ENCODE measurements around the gene MPIG6B.

MPIG6B gene

DNA sequence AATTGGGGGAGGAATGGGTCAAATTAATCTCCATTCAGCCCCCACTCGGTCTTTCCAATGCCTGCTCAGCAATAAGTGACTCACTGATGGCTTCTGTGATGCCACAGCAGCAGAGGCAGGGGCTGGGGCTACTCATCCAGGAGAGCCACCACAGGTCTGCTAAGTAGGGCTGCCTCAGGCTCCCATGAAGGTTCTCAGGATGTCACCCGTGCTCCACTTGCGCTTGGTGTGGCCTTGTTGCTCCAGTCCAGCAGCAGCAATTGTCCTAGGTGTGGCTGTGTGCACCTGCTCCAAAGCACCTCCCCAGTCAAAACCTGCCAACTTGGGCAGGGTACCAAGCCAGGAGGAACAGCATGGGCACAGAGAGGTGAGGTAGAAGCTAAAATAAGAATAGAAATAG, 1.0 kb upstream of the MPIG6B start:
- DNase-seq = no peak

DNA sequence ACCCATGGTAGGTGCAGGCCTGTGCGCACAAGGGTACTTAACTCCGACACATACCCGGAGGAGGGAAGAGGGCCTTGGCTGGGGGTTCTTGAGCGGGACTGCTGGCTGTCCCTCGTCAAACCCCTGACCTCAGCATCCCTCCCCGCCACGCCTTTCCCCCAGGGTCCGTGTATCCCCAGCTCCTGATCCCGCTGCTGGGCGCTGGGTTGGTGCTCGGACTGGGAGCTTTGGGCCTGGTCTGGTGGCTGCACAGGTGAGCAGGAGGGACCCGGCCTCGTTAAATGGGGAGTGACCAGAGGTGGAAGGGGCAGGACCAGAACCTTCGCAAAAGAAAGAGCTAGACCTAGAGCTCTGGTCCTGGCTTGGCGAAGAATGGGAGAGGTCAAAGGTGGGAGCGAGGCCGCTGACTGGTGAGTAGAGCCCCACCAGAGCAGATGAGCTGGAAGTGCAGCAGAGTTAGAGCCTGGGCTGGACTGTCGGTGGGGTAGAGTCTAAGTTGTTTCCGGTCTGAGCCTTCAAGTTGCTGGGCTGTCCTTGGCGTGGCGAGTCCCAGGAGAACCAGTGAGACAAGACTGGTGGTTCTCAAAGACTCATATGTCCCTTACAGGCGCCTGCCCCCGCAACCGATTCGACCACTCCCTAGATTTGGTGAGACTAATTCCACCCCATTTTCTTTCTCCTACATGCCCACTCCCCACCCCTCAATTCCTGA, 963 bp downstream of the MPIG6B start:
- DNase-seq = no peak

- no peak for DNase-seq
Observed at GRCh38 chr6:31725502-31726350, 2.6 kb downstream of the MPIG6B start.

DNA sequence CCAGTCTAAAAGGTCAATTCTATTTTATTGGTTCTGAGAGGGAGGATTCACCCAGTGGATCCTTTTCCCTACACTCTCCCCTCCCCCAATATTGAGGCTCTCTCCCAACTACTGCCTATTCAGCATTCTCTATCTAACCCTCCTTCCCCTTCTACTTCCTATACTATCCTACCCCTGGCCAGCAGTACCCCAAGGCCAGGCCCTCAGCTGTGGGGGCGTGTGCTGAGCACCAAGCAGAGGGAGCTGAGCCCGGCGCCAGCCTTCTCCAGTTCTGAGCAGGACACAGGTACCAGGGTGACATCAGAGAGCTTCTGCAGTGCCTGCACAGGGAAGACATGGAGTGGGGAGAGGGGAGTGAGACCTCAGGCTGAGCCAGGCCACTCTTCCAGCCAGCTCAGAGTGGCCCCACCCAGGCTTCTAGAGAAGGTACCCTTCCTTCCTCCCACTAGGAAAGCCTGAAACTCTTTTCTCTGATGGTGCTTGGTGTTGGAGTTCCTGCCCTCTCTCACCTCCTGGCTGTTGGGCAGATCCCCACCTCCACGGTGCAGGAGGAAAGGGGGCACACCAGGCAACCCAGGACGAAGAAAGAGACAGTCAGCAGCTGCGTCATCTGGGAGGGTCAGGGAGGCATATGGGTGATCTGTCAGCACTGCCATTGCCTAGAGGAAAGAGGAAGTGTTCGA, 4.0 kb downstream of the MPIG6B start:
- DNase-seq = no peak

- DNase-seq = no peak
Observed at GRCh38 chr6:31727717-31728671, 4.8 kb downstream of the MPIG6B start.

- DNase-seq = no peak
Observed at GRCh38 chr6:31728767-31729514, 5.8 kb downstream of the MPIG6B start, which contains the start of gene DDAH2. Gene DDAH2 (minus strand): TSS chr6:31729299. CDS start chr6:31729161, 138 bp downstream.

DNA sequence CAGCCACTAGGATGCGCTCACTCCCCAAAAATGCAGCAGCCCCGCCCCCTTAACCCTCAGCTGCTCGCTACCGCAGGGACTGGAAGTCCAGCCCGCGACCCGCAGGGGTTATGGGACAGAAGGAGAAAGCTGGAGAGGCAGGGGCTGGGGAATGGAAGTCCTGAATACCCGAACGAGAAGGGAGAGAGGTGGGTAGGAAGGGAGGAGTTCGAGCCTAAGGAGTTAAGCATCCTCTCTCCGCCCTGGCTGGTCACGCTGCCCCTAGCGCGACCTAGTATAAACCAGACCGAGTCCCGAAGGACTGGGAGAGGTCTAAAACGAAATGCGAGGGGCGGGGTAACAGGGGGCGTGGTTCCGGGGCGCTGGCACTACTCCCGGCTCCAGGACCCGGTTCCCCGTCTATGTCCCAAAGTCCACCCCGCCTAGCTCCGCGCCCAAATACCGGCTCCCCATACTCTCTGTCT, 6.4 kb downstream of the MPIG6B start:
- DNase-seq = peak; percentile 62 to 79

DNA sequence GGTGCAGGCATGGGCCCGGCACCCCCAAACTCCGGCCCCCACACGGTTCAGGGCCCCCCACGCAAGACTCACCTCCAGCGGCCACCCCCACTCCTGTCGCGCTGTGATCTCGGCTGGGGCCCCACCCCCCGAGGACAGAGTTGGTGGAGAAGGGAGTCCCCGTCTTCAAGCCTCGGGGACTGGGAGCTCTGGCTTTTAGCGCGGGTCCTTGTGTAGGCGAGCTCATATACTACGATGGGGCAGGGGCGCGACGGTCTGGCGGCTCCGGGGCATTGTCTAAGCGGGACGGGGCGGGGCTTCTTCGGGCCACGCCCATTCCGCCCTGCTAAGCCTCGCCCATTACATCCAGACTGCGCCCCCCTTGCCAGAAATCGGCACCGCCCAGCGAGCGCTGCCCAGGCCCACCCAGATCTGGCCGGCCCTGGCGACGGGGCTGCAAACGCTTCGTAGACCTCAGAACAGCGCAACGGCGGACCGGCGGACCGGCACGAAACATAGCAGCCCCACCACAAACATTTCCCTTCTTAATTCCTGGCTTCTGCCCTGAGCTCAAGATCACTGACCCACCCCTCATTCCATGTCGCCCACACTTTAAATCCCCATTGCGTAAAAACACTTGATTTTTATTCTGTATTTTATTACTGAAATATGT, 6.9 kb downstream of the MPIG6B start:
- DNase-seq = peak; percentile 25 to 43

DNA sequence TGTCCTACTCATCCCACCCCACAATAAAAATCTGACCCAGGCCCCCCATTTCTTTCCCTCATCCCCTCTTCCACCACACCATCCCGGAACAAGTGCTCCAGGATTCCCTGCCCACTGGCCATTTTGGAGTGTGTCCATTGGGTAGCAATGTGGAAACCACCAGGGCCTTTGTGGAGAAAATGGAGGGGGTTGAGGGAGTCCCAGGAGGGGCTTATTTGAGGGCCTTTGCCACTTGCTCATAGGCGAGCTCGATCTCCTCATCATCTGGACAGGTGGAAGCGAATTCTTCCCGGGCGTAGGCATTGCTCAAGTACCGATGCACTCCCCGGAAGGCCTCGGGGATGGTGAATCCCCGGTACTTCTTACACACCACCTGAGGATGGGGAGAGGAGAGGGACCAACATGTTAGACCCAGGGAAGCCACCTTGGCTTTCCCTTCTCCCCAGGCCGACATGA, 7.5 kb downstream of the MPIG6B start:
- DNase-seq = no peak

DNA sequence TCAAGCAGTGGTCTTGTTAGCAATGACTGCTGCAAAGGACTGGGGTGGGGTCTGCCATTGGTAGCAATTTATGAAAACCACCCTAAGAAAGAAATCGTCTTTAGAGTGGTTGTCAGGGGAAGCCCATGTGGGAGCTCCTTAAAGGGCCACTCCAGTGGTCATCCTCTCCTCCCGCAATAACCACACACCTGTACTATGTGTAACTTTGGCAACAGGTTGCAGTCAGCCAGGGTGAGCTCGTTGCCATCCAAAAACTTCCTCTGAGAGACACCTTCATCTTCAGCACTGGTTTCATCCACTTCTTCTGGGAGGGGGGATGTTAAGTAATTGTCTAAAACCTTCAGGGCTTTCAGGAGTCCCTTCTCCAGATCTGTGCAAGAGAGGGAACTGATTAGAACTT, 8.9 kb downstream of the MPIG6B start:
- no peak for DNase-seq

DNA sequence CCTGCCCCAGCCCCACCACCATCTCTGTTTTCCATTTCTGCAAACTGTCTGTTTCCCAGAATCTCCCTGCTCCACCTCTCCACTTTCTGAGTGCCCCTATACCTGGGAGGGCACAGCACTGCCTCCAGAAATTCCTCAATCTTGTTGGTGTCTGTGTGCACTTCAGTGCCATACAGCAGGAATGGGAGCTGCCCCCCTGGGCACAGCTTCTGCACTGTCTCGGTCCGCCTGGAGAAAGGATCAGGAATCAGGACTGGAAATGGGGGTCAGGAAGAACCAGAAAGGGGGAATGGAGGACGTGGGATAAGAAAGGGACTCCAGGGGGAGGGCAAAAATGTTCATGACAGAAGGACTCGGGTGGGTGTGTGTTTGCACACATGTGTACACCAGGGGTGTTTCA, 10.6 kb downstream of the MPIG6B start:
- DNase-seq = no peak

DNA sequence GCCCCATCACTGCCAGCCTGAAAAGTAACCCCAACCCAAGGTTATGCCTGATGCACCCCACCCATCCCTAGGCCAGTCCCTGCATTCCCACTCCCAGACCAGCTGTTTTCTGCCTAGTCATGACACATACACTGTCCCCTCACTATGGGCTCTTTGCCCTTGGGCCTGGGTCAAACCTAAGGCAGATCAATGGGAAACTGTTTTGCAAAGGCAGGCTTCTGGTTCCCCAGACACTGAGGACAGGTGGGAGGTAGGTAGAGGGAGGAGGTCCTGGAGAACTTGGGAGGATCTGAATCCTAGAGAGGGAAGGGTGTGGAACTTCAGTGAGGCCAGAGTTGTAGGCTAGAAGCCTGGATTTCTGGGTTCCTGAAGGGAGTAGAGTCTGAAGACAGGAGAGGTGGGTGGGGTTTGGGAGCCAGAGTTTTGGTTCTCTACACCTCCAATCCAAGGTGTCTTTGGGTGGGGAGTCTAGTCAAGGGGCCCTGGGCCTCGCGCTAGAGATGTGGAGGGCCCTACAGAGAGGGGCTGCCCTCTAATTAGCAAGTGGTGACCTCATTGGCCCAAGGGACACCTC, 11.2 kb downstream of the MPIG6B start:
- no peak for DNase-seq

DNA sequence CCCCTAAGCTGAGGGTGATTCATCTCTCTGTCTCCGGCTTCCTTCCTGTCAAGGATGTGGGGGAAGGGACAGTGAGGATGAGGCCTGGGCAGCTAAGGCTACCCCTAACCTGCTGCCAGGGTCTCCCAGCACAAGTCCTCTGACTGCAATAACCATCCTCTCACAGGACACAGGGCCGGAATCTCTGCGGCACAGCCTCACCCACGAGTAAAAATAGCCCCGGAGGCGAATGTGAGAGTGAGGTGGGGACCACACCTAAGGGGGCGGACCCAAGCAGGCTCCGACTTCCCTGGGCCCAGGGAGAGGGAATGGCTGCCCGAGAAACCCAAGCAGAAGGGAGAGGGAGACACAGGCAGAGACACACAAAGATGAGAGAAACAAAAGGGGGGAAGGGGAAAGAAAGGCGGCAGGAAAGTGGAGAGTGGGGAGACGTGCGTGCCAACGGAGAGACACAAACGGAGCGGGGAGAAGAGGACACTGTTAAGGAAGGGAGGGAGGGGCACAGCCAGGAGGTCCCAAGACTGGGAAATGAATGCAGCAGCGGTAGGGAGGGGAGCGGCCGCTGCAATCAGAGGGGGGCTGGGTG, 11.7 kb downstream of the MPIG6B start:
- no peak for DNase-seq

GRCh38 chr6:31736021-31736767, 13.0 kb downstream of the MPIG6B start, which contains the start of gene CLIC1:
Gene CLIC1 (minus strand): TSS chr6:31736530. CDS start chr6:31736300, 230 bp downstream.
- peak in 1 of 2 donors; percentile 27 for DNase-seq

DNA sequence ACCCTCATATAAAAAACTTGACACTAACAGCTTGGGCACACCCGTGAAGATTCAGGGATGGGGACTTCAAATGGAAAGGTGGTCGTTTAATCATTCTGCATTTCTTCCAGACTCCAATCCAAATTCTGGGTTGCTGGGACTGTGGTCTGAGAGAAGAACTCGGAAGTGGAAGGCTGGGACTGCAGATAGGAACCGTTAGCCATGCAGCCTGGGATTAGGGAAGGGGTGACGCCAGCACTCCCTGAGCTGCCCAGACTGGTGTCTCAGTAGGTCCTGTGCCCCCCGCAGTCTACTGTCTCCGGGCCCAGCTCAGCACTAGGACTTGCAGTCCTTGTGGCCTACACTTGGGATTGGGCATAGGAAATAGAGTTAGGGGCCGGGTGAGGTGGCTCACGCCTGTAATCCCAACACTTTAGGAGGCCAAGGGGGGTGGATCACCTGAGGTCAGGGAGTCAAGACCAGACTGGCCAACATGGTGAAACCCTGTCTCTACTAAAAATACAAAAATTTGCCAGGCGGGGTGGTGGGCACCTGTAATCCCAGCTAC, 13.7 kb downstream of the MPIG6B start:
- DNase-seq = no peak

DNA sequence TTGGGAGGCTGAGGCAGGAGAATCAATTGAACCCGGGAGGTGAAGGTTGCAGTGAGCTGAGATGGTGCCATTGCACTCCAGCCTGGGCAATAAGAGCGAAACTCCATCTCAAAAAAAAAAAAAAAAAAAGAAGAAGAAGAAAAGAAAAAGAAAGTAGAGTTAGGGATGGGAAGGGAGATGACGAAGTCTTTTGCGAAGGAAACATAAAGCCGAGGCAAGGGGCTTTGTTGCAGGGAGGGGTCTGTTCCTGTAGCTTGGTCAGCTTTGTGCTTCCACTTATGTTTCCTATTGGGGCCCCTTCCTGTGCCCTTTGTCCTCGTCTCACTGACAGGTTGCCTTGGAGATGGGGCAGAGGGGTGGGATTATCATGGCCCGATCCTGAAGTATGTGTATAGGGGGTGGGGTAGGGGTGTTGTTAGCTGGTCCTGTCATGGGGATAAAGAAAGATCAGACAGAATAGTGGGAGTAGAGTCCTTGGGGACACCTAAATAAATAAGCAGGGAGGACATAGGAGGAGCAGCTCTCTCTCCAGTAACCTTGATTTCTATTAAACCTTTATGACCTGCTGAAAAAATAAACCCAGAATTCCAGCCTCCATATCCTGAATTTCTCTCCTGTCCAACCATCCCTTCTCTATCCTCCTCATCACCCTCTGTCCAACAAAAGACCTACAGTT, 14.3 kb downstream of the MPIG6B start:
- no peak for DNase-seq

- peak; percentile 13 to 34 for DNase-seq
Observed at GRCh38 chr6:31737991-31738979, 15.1 kb downstream of the MPIG6B start.
